Transverse colon (tissue), 4 donors: Measurements from ENCODE around the gene ME1. TPM values are rescaled to one million over a fixed set of nuclear protein-coding genes. Genes with fewer than 3 reads are reported as not detected.
"Not testable (repeated sequence)": the region's sequence is repeated elsewhere in the genome, so short reads cannot be mapped to it uniquely, and the experiment has no call there.

Experiments used
- DNase-seq: peaks from one replicate; pipeline ENCODE4 v3.0.0-alpha.2; 2019
- H3K27ac ChIP-seq, 4 donors: fragments of 200-600 bp; sonication (generic); 2 replicates each; pipeline ENCODE4 v1.5.1; 2016 to 2018; ENCODE audit warnings: inconsistent platforms in 4 of 4
- H3K27me3 ChIP-seq: fragments of 200-600 bp; sonication (generic); 2 replicates; pipeline ENCODE4 v1.5.1; 2017; ENCODE audit warnings: inconsistent platforms
- H3K36me3 ChIP-seq, 4 donors: fragments of 200-600 bp; sonication (generic); 2 replicates each; pipeline ENCODE4 v1.5.1; 2017 to 2019; ENCODE audit warnings: inconsistent platforms in 4 of 4
- H3K4me1 ChIP-seq, 4 donors: fragments of 200-600 bp; sonication (generic); 2 replicates each; pipeline ENCODE4 v1.5.1; 2017 to 2020; ENCODE audit warnings: inconsistent platforms in 4 of 4
- H3K4me3 ChIP-seq, 4 donors: fragments of 200-600 bp; sonication (generic); 1 replicate in 1 of 4; 2 replicates in 3 of 4; pipeline versions ENCODE4 v1.5.1 to v1.6.1; 2017 to 2019; ENCODE audit warnings: inconsistent platforms in 4 of 4
- H3K9me3 ChIP-seq, 2 donors: fragments of 200-600 bp; sonication (generic); 2 replicates each; pipeline ENCODE4 v1.5.1; 2017 to 2019; ENCODE audit warnings: inconsistent platforms in 2 of 2
- CTCF ChIP-seq, 5 experiments: fragments of 200-600 bp in 3 of 5; fragments of 450-650 bp in 2 of 5; sonication (generic) in 3 of 5; IDR thresholded peaks; 1 replicate in 2 of 5; 2 replicates in 3 of 5; pipeline ENCODE4 v1.5.1; 2016 to 2017; ENCODE audit warnings: antibody characterized with exemption in 5 of 5, inconsistent platforms in 3 of 5, mild to moderate bottlenecking in 2 of 5, moderate library complexity in 1 of 5
- EP300 ChIP-seq: sonication (generic); formaldehyde crosslinking; IDR thresholded peaks from one replicate; pipeline ENCODE4 v1.6.1; 2017; ENCODE audit warnings: antibody characterized with exemption, low read depth
- POLR2A ChIP-seq: fragments of 450-650 bp; IDR thresholded peaks from one replicate; pipeline ENCODE4 v1.6.1; 2016; ENCODE audit warnings: antibody characterized with exemption, mild to moderate bottlenecking, moderate library complexity
- POLR2AphosphoS5 ChIP-seq, 3 donors: sonication (generic); formaldehyde crosslinking; IDR thresholded peaks; one replicate each; pipeline ENCODE4 v1.6.1; 2016; ENCODE audit warnings: antibody characterized with exemption in 3 of 3
- WGBS, 2 donors: methylation state at CpG; one replicate each; pipeline ENCODE4 v1.1.5; 2018; ENCODE audit warnings: low coverage in 1 of 2; 5-methylcytosine and 5-hydroxymethylcytosine counted together
- in situ Hi-C, 4 donors: fragments of 200-750 bp; cut with MboI; loops; one replicate each; pipeline versions ENCODE4 v1.15.0 to v1.15.1; 2017; ENCODE audit warnings: low sequenced_read_pairs in 3 of 4, low pct_ligation_motif_present in 1 of 4, low pct_unique_long_range_greater_than_20kb in 1 of 4
- intact Hi-C: fragments of 100-400 bp; cut with DNase I; formaldehyde crosslinking; loops from one replicate; pipeline ENCODE4 v1.15.1; 2023; ENCODE audit warnings: low total_unique reads
- total RNA-seq, 4 donors: library from RNA; depleted of rRNA; stranded (reverse); fragments of >200 nt; gene quantifications; one replicate each; pipeline ENCODE4 v1.1.0, GENCODE V29; 2016

Gene ME1
- total RNA-seq, 4 donors from 2014 or later, result 1.9 to 36.6 (median 6.0) TPM

- Histone ChIP-seq H3K27ac (no peak overlapping the region), H3K4me1 (no peaks in the 10 kb centered on the region), H3K4me3 (no peak overlapping the region), H3K9me3 (no peaks in the 10 kb centered on the region), H3K36me3 (no peaks in the 10 kb centered on the region), H3K27me3 (no peaks in the 10 kb centered on the region)
- intact Hi-C loops, result no loop called here
- in situ Hi-C loops, result no loop called here
- TF ChIP-seq POLR2AphosphoS5 (IDR thresholded peaks at IDR 0.05) (no peak), CTCF (IDR thresholded peaks at IDR 0.05) (no peak), POLR2A (no peak), EP300 (no peak)
- no peak for DNase-seq
These were observed 170.3 kb downstream of the ME1 start for GRCh38 chr6:83260577-83260976.

- TF ChIP-seq EP300, result no peak
- no peak for TF ChIP-seq CTCF (IDR thresholded peaks at IDR 0.05)
- TF ChIP-seq POLR2AphosphoS5 (IDR thresholded peaks at IDR 0.05), result no peak
- TF ChIP-seq POLR2A, result no peak
- DNase-seq, result no peak
- Histone ChIP-seq H3K4me1 (no peaks in the 10 kb centered on the region), H3K27me3 (no peaks in the 10 kb centered on the region), H3K36me3 (no peaks in the 10 kb centered on the region), H3K27ac (no peak overlapping the region), H3K4me3 (no peak overlapping the region), H3K9me3 (no peaks in the 10 kb centered on the region)
- intact Hi-C loops, result no loop called here
- in situ Hi-C loops, result no loop called here
- 38 to 55% methylated on average over 1 of the region's 1 CpG for WGBS, 2 donors
These were observed 172.3 kb downstream of the ME1 start for GRCh38 chr6:83258517-83258916.

GRCh38 chr6:83257791-83258190 is 173.1 kb downstream of the ME1 start:
- no peak for TF ChIP-seq POLR2AphosphoS5 (IDR thresholded peaks at IDR 0.05)
- TF ChIP-seq EP300, result no peak
- TF ChIP-seq POLR2A, result no peak
- TF ChIP-seq CTCF (IDR thresholded peaks at IDR 0.05), result no peak
- intact Hi-C loops (no loop called here), in situ Hi-C loops (no loop called here)
- DNase-seq, result no peak
- no peaks in the 10 kb centered on the region for H3K4me1 ChIP-seq
- WGBS, 2 donors, result 88 to 91% methylated on average over 3 of the region's 3 CpGs
- H3K9me3 ChIP-seq, result no peaks in the 10 kb centered on the region
- no peak overlapping the region for H3K27ac ChIP-seq
- no peaks in the 10 kb centered on the region for H3K36me3 ChIP-seq
- no peaks in the 10 kb centered on the region for H3K27me3 ChIP-seq
- H3K4me3 ChIP-seq, result no peak overlapping the region

- H3K4me1 ChIP-seq, H3K36me3 ChIP-seq, intact Hi-C loops, H3K27ac ChIP-seq, H3K9me3 ChIP-seq, H3K27me3 ChIP-seq, in situ Hi-C loops, DNase-seq, H3K4me3 ChIP-seq: not testable (repeated sequence)
- 92 to 94% methylated on average over 2 to 3 of the region's 3 CpGs for WGBS, 2 donors
These were observed 174.1 kb downstream of the ME1 start for GRCh38 chr6:83256719-83257118.

- H3K27me3 ChIP-seq, result no peaks in the 10 kb centered on the region
- 78 to 83% methylated on average over 1 of the region's 1 CpG for WGBS, 2 donors
- H3K36me3 ChIP-seq, result no peaks in the 10 kb centered on the region
- no peak for DNase-seq
- TF ChIP-seq CTCF (IDR thresholded peaks at IDR 0.05) (no peak), POLR2A (no peak), EP300 (no peak), POLR2AphosphoS5 (IDR thresholded peaks at IDR 0.05) (no peak)
- in situ Hi-C loops (no loop called here), intact Hi-C loops (no loop called here)
- no peak overlapping the region for H3K4me3 ChIP-seq
- peaks cover 0 to 4% (median 0%) of the 10 kb centered on the region in 4 donors for H3K4me1 ChIP-seq
- no peak overlapping the region for H3K27ac ChIP-seq
- no peaks in the 10 kb centered on the region for H3K9me3 ChIP-seq
These were observed 178.1 kb downstream of the ME1 start for GRCh38 chr6:83252719-83253118.
